ENCODE measurements around the gene TCF20.

The TCF20 gene

GRCh38 chr22:42279425-42280020 lies 9.1 kb upstream of the TCF20 start:
- no peak overlapping the region for H3K4me2 ChIP-seq (ENCODE audit: low read length)
- peaks cover 86% of the 10 kb centered on the region for H3K27me3 ChIP-seq (ENCODE audit: control insufficient read depth, insufficient read depth, low read length)
- H3K9me3 ChIP-seq (replicated peaks; ENCODE audit: low read length): no peaks in the 10 kb centered on the region
- H3K9ac ChIP-seq (ENCODE audit: low read depth, low read length): no peak overlapping the region
- H3K36me3 ChIP-seq (ENCODE audit: insufficient read depth, low read length): no peaks in the 10 kb centered on the region
- no peak overlapping the region for H3K4me3 ChIP-seq (ENCODE audit: low read length)
- H3K4me1 ChIP-seq (ENCODE audit: control insufficient read depth, insufficient read depth, low read length): peaks cover 9% of the 10 kb centered on the region

DNA sequence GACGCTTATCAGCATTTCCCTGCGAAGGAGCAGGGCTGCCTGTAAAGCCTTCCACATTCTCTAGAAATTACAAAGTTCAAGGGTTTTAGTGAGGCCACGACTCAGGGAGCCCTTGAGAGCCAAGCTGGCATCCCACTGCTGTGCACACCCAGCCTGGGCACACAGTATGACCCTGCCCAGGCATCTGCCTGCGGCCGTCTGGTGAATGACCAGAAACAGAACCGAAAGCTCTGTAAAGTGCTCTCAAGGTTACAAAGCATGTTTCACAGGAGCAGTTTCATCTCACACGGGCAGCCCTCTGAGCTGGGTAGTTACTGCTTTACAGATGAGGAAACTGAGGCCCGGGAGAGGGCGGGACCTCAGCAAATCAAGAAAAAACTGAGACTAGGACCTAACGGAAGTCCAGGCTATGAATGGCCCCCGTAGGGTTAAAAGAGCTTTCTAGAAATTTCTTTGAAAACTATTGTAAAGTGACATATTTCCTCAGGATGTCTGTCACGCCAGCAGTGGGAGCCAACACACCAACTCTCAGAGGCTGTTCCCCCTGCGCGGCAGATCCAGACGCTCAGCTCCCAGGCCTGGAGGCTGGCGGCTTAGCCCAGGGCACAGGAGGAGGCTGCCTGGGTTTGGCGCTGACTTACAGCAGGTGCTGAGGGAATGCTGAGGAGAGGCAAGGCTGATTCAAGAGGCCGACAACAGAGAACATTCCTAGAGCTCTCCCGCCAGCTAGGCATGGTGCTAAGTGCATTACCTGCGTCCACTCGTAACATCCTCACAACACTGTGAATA lies 7.7 kb upstream of the TCF20 start:
- H3K9me3 ChIP-seq (replicated peaks; ENCODE audit: low read length): no peaks in the 10 kb centered on the region
- peaks cover 3% of the 10 kb centered on the region for H3K4me1 ChIP-seq (ENCODE audit: control insufficient read depth, insufficient read depth, low read length)
- no peak overlapping the region for H3K4me3 ChIP-seq (ENCODE audit: low read length)
- H3K4me2 ChIP-seq (ENCODE audit: low read length): no peak overlapping the region
- peaks cover 84% of the 10 kb centered on the region for H3K27me3 ChIP-seq (ENCODE audit: control insufficient read depth, insufficient read depth, low read length)
- H3K36me3 ChIP-seq (ENCODE audit: insufficient read depth, low read length): no peaks in the 10 kb centered on the region
- no peak overlapping the region for H3K9ac ChIP-seq (ENCODE audit: low read depth, low read length)

GRCh38 chr22:42277232-42277753 lies 6.8 kb upstream of the TCF20 start:
- Histone ChIP-seq H3K4me2 (ENCODE audit: low read length) (no peak overlapping the region), H3K4me3 (ENCODE audit: low read length) (no peak overlapping the region), H3K4me1 (ENCODE audit: control insufficient read depth, insufficient read depth, low read length) (no peaks in the 10 kb centered on the region), H3K27me3 (ENCODE audit: control insufficient read depth, insufficient read depth, low read length) (peaks cover 75% of the 10 kb centered on the region), H3K9ac (ENCODE audit: low read depth, low read length) (no peak overlapping the region), H3K9me3 (replicated peaks; ENCODE audit: low read length) (no peaks in the 10 kb centered on the region), H3K36me3 (ENCODE audit: insufficient read depth, low read length) (no peaks in the 10 kb centered on the region)

DNA sequence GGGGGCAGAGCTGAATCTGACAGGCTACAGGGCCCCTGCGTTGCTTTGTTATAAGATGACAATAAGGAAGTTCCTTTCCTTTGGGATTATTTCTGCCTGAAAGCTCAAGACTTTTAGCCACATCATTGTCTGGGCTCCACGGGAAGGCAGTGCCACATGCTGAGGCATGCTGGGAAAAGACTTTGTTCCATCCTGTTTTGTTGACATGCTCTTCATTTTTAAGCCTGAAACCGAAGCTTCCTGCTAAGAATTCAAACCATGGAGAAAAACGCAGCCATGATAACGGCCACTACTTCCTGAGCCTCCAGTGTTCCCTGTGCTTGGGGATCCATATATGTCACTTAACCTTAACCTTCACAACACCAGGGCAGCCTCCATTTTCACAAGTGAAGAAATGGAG lies 5.5 kb upstream of the TCF20 start:
- Histone ChIP-seq H3K27me3 (ENCODE audit: control insufficient read depth, insufficient read depth, low read length) (peaks cover 63% of the 10 kb centered on the region), H3K9me3 (replicated peaks; ENCODE audit: low read length) (no peaks in the 10 kb centered on the region), H3K4me2 (ENCODE audit: low read length) (no peak overlapping the region), H3K4me1 (ENCODE audit: control insufficient read depth, insufficient read depth, low read length) (peaks cover 1% of the 10 kb centered on the region), H3K4me3 (ENCODE audit: low read length) (no peak overlapping the region), H3K36me3 (ENCODE audit: insufficient read depth, low read length) (no peaks in the 10 kb centered on the region), H3K9ac (ENCODE audit: low read depth, low read length) (no peak overlapping the region)

- H3K4me3 ChIP-seq (ENCODE audit: low read length): no peak overlapping the region
- peaks cover 4% of the 10 kb centered on the region for H3K4me1 ChIP-seq (ENCODE audit: control insufficient read depth, insufficient read depth, low read length)
- H3K9me3 ChIP-seq (replicated peaks; ENCODE audit: low read length): no peaks in the 10 kb centered on the region
- no peaks in the 10 kb centered on the region for H3K36me3 ChIP-seq (ENCODE audit: insufficient read depth, low read length)
- peaks cover 56% of the 10 kb centered on the region for H3K27me3 ChIP-seq (ENCODE audit: control insufficient read depth, insufficient read depth, low read length)
- no peak overlapping the region for H3K4me2 ChIP-seq (ENCODE audit: low read length)
- H3K9ac ChIP-seq (ENCODE audit: low read depth, low read length): no peak overlapping the region
Measured at GRCh38 chr22:42275176-42275575, 4.7 kb upstream of the TCF20 start.

DNA sequence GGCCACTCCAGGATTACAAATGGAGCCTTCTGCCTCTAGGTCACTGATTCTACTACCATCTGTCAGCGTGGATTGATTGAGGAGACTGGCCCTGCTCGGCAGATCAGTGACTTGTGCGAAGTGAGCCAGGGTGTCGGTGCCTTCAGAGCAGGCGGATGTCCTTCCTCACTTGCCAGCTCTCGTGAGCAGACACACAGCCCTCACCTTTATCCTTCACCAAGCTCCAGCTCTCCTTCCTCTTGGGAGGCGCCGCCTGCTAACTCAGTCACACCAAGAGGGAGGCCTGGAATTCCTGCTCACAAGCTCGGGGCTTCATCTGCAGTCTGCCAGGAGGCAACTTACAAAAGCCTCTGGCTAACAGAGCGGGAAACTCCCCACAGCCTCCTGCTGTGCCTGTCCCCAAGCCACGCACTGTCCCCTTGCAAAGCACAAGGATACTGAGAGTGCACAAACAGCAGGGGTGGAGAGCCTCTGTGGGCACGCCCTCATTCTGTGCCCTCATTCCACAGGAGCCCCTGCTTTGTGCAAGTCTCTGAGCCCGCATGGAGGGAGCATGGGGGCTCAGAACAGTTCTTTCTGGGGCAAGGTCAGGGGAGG lies 3.5 kb upstream of the TCF20 start:
- H3K9ac ChIP-seq (ENCODE audit: low read depth, low read length): no peak overlapping the region
- H3K4me3 ChIP-seq (ENCODE audit: low read length): no peak overlapping the region
- H3K4me1 ChIP-seq (ENCODE audit: control insufficient read depth, insufficient read depth, low read length): peaks cover 6% of the 10 kb centered on the region
- H3K27me3 ChIP-seq (ENCODE audit: control insufficient read depth, insufficient read depth, low read length): peaks cover 44% of the 10 kb centered on the region
- no peak overlapping the region for H3K4me2 ChIP-seq (ENCODE audit: low read length)
- H3K36me3 ChIP-seq (ENCODE audit: insufficient read depth, low read length): no peaks in the 10 kb centered on the region
- no peaks in the 10 kb centered on the region for H3K9me3 ChIP-seq (replicated peaks; ENCODE audit: low read length)

DNA sequence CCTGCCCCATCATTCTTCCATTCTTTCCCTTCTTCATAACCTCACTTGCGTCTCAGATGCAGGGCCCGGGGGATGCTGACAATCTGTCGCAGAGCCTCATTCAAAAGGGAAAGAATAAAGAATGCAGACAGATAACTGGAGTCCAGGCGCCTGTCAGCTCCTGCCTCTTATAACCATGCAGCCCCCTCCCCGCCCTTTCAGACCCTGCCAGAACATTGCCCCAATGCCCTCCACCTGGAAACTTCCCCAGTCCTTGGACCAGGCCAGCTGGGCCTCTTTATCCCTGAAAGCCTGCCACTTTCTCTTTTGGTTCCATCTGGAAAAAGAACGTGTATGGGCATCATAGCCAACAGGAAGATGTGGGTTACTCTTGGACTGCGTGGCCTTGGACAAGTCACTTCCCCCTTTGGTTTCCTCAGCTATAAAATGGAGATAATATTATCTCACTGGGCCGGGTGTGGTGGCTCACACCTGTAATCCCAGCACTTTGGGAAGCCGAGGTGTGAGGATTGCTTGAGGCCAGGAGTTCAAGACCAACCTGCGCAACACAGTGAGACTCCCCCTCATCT lies 2.1 kb upstream of the TCF20 start:
- no peaks in the 10 kb centered on the region for H3K36me3 ChIP-seq (ENCODE audit: insufficient read depth, low read length)
- H3K9me3 ChIP-seq (replicated peaks; ENCODE audit: low read length): no peaks in the 10 kb centered on the region
- H3K9ac ChIP-seq (ENCODE audit: low read depth, low read length): no peak overlapping the region
- H3K4me3 ChIP-seq (ENCODE audit: low read length): no peak overlapping the region
- peaks cover 13% of the 10 kb centered on the region for H3K4me1 ChIP-seq (ENCODE audit: control insufficient read depth, insufficient read depth, low read length)
- peaks cover 30% of the 10 kb centered on the region for H3K27me3 ChIP-seq (ENCODE audit: control insufficient read depth, insufficient read depth, low read length)
- no peak overlapping the region for H3K4me2 ChIP-seq (ENCODE audit: low read length)

GRCh38 chr22:42271906-42272305 lies 1.5 kb upstream of the TCF20 start:
- Histone ChIP-seq H3K9ac (ENCODE audit: low read depth, low read length) (no peak overlapping the region), H3K4me2 (ENCODE audit: low read length) (no peak overlapping the region), H3K4me1 (ENCODE audit: control insufficient read depth, insufficient read depth, low read length) (peaks cover 13% of the 10 kb centered on the region), H3K4me3 (ENCODE audit: low read length) (no peak overlapping the region), H3K9me3 (replicated peaks; ENCODE audit: low read length) (no peaks in the 10 kb centered on the region), H3K36me3 (ENCODE audit: insufficient read depth, low read length) (no peaks in the 10 kb centered on the region), H3K27me3 (ENCODE audit: control insufficient read depth, insufficient read depth, low read length) (peaks cover 25% of the 10 kb centered on the region)

GRCh38 chr22:42271191-42271813 lies 849 bp upstream of the TCF20 start:
- H3K4me3 ChIP-seq (ENCODE audit: low read length): peak overlapping the region; percentile 75
- no peak overlapping the region for H3K9ac ChIP-seq (ENCODE audit: low read depth, low read length)
- no peaks in the 10 kb centered on the region for H3K9me3 ChIP-seq (replicated peaks; ENCODE audit: low read length)

DNA sequence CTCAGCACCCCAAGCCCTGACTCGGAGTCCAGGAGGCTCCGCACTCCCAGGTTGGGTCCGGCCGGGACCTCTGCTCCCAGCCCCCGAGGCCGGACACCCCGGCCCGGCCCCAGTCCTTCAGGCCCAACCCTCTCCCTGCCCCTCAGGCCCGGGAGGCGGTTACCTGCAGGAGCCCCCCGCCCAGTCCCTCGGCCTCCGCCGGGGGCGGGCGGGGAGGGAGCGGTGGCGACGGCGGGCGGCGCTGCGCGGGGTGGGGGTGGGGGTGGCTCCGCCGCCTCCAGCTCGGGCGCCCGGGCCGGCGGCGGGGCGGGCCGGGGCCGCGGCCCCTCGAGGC lies 310 bp downstream of the TCF20 start:
- Histone ChIP-seq H3K9me3 (replicated peaks; ENCODE audit: low read length) (no peaks in the 10 kb centered on the region), H3K27me3 (ENCODE audit: control insufficient read depth, insufficient read depth, low read length) (peaks cover 14% of the 10 kb centered on the region), H3K4me2 (ENCODE audit: low read length) (peak overlapping the region; percentile 89), H3K4me3 (ENCODE audit: low read length) (peak overlapping the region; percentile 99), H3K4me1 (ENCODE audit: control insufficient read depth, insufficient read depth, low read length) (peaks cover 13% of the 10 kb centered on the region), H3K9ac (ENCODE audit: low read depth, low read length) (peak overlapping the region; percentile 91), H3K36me3 (ENCODE audit: insufficient read depth, low read length) (no peaks in the 10 kb centered on the region)

More at GRCh38 chr22:42271191-42271813, 849 bp upstream of the TCF20 start:
- Histone ChIP-seq H3K4me1 (ENCODE audit: control insufficient read depth, insufficient read depth, low read length) (peaks cover 13% of the 10 kb centered on the region), H3K27me3 (ENCODE audit: control insufficient read depth, insufficient read depth, low read length) (peaks cover 19% of the 10 kb centered on the region), H3K4me2 (ENCODE audit: low read length) (peak overlapping the region; percentile 84), H3K36me3 (ENCODE audit: insufficient read depth, low read length) (no peaks in the 10 kb centered on the region)
